ENCODE results near the gene AIFM2. TPM values are rescaled to one million over a fixed set of nuclear protein-coding genes. Genes with fewer than 3 reads are reported as not detected.

Gene AIFM2
- total and polyA plus RNA-seq, 2 of the 13 experiments (the other 11 are each of a cell fraction or from before 2014, with no cell fraction given): 20.3 to 29.5 TPM

- no peak for TF ChIP-seq ISX (CRISPR knock-in tag; conservative IDR thresholded peaks at IDR 0.05)
- TF ChIP-seq ZBTB44 (CRISPR knock-in tag; IDR thresholded peaks at IDR 0.05): no peak
- TF ChIP-seq ZNF569 (CRISPR knock-in tag; IDR thresholded peaks at IDR 0.05; ENCODE audit: borderline replicate concordance): no peak
- TF ChIP-seq ZGPAT (CRISPR knock-in tag; IDR thresholded peaks at IDR 0.05): peak; percentile 96
- TF ChIP-seq SRSF1 (optimal IDR thresholded peaks at IDR 0.05; ENCODE audit: low read depth, low read length): no peak
- TF ChIP-seq ETS1 (CRISPR knock-in tag; IDR thresholded peaks at IDR 0.05): no peak
- TF ChIP-seq ZFP36 (IDR thresholded peaks at IDR 0.05; ENCODE audit: borderline replicate concordance, low read depth, low read length, partially characterized antibody): no peak
- TF ChIP-seq ZNF18 (CRISPR knock-in tag; IDR thresholded peaks at IDR 0.05; ENCODE audit: insufficient replicate concordance): peak; percentile 77
- no peak for TF ChIP-seq POLR2AphosphoS5 (IDR thresholded peaks at IDR 0.05; ENCODE audit: low read depth, low read length)
- no peak for TF ChIP-seq ATF1 (CRISPR knock-in tag; IDR thresholded peaks at IDR 0.05)
- TF ChIP-seq ARID4A (CRISPR knock-in tag; IDR thresholded peaks at IDR 0.05; ENCODE audit: borderline replicate concordance): peak; percentile 91
- 0 out of 2 replicates have a peak, but pooled peaks have one; percentile 45 for TF ChIP-seq ZNF280D (CRISPR knock-in tag; IDR thresholded peaks at IDR 0.05)
- no peak for TF ChIP-seq ZNF124 (CRISPR knock-in tag; IDR thresholded peaks at IDR 0.05)
- no peak for TF ChIP-seq ZNF746 (CRISPR knock-in tag; IDR thresholded peaks at IDR 0.05)
Measured at GRCh38 chr10:70132098-70133029, at the start of gene AIFM2 (continued).

All from HepG2 (cell line).